Lower leg skin (tissue), 3 donors: Measurements from ENCODE around the gene SPTLC1.

Source experiments
- POLR2A ChIP-seq, 2 donors: fragments of 450-650 bp; IDR thresholded peaks; one replicate each; pipeline ENCODE4 v1.6.1; 2016 to 2017; ENCODE audit warnings: antibody characterized with exemption in 2 of 2, mild to moderate bottlenecking in 1 of 2, moderate library complexity in 1 of 2
- TF ChIP-seq, protein P1 (sequence below), 3 donors: fragments of 450-650 bp; IDR thresholded peaks; one replicate each; pipeline ENCODE4 v1.5.1; 2016; ENCODE audit warnings: antibody characterized with exemption in 3 of 3, mild to moderate bottlenecking in 3 of 3, moderate library complexity in 2 of 3

DNA sequence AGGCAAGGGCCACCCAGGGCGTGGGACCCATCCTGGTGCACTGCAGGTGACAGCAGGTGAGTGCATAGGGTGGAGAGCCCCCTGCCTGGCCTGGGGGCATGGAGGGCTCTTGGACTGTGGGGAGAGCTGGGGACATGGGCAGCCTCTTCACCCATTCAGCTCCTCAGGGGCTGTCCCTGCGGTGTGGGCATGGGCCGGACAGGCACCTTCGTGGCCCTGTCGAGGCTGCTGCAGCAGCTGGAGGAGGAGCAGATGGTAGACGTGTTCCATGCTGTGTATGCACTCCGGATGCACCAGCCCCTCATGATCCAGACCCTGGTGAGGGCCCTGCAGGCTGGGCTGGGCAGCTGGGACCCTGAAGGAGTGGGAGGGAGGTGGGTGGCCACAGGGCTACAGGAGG is 20.4 kb upstream of the SPTLC1 start:
- no peak for TF ChIP-seq POLR2A (IDR thresholded peaks at IDR 0.05)
- TF ChIP-seq, protein P1, sequence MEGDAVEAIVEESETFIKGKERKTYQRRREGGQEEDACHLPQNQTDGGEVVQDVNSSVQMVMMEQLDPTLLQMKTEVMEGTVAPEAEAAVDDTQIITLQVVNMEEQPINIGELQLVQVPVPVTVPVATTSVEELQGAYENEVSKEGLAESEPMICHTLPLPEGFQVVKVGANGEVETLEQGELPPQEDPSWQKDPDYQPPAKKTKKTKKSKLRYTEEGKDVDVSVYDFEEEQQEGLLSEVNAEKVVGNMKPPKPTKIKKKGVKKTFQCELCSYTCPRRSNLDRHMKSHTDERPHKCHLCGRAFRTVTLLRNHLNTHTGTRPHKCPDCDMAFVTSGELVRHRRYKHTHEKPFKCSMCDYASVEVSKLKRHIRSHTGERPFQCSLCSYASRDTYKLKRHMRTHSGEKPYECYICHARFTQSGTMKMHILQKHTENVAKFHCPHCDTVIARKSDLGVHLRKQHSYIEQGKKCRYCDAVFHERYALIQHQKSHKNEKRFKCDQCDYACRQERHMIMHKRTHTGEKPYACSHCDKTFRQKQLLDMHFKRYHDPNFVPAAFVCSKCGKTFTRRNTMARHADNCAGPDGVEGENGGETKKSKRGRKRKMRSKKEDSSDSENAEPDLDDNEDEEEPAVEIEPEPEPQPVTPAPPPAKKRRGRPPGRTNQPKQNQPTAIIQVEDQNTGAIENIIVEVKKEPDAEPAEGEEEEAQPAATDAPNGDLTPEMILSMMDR (IDR thresholded peaks at IDR 0.05) = no peak
